ENCODE measurements around the gene PNMA6A.
"Not testable (repeated sequence)": the region's sequence is repeated elsewhere in the genome, so short reads cannot be mapped to it uniquely, and the experiment has no call there.

PNMA6A gene

DNA sequence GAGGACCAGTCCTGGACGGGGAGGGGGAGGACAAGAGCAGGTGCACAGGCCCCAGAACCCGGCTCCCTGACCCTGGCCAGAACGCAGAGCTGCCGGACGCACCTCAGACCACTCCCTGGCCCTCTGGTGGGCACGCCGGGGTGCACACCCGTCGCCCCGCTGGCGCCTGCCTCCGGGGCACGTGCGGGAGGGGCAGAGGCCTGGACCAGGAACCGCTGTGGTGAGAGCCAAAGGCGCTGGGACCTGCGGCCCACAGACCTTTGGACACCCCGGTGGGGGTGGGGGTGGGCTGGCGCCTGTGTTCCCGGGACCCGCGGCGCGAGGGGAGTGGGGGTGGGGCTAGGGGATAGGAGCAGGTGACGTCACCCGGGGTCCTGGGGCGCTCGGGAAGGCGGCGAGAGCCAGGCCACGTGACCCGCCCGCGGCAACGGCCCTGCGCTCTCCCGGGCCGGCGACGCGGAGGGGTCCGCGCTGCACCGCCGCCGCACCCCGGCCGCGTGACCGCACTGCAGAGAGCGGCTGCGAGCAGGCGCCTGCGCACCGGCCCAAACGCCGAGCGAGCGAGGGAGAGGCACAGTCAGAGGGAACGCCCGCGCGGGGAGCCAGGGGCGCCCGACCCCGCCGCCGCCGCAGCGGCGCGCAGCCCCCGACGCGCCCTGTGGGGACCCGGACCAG lies at the start of gene PNMA6A:
Gene PNMA6A (plus strand): TSS at position 546 of the 675 bp plus-strand sequence. CDS start 609 bp downstream, outside the sequence.
- DNase-seq = not testable (repeated sequence)

DNA sequence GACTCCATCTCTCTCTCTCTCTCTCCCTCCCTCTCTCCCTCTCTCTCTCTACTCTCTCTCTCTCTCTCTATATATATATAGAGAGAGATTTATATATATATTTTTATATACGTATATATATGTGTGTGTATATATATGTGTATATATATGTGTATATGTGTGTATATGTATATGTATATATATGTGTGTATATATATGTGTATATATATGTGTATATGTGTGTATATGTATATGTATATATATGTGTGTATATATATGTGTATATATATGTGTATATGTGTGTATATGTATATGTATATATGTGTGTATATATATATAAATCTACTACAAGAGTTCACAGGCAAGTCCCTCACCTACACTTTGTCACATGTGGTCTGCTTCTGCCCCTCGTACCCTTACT lies 45.8 kb upstream of the PNMA6A start:
- DNase-seq = not testable (repeated sequence)

DNA sequence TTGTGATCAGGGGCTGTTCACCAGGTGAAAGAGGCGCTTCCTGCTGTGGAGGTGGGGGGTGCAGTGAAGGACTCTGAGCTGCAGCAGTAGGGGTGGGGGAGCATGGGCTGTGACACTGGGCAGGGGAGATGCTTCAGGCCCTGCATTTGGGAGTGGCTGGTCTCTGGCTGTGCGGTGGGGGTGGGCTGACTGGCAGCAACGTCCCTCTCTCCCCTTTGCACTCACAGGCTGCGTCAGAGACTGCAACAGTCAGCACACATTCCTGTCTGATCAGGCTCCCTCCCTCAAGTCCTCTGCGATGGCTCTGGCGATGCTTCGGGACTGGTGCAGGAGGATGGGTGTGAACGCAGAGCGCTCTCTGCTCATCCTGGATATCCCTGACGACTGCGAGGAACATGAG lies 43.8 kb upstream of the PNMA6A start:
- not testable (repeated sequence) for DNase-seq

DNA sequence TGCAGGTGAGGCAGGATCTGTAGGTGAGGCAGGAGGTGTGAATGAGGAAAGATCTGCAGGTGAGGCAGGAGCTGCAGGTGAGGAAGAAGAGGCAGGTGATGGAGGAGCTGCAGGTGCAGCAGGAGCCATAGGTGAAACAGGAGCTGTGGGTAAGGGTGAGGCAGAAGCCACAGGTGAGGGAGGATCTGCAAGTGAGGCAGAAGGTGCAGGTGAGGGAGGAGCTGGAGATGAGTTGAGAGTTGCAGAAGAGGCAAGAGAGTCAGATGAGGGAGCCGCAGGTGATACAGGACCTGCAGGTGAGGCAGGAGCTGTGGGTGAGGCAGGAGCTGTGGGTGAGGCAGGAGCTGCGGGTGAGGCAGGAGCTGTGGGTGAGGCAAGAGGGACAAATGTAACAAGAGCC lies 43.1 kb upstream of the PNMA6A start:
- no peak for DNase-seq

DNA sequence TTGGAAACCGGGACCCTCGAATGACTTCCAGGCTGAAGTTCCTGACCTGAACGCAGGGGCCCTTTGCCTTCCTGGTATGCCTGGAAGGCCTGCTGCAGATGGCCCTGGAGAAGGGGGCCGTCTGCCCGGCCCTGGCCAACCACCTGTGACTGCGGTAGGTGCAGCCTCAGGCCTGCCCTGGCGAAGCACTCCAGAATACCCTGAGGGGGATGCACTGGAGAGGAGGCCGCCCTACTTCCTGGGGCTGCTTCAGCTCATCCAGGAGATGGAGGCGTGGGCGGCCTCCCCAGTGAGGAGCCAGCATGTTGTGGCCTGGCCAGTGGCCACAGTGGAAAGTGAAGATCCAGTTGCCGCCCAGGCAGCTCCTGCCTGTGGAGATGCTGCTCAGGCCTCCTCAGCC lies 42.4 kb upstream of the PNMA6A start:
- no peak for DNase-seq

DNA sequence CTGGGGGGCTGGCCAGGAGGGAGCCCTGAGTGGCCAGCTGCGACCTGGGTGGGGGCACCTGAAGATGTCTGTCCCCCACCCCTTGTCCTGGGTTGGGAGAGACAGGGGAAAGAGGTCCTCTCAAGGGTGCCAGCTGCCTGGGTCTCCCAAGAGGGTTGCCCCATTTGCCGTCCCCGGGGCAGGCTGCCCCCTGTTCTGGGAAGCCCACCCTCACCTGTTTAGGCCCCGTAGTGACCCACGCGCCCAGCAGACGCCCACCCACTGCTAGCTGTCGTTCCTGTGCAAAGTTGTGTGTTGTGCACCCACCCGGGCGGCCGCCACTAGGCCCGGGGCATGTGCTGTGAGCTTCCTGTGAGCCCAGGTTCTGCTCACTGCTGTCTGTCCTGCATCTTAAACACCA lies 41.5 kb upstream of the PNMA6A start:
- DNase-seq = no peak

DNA sequence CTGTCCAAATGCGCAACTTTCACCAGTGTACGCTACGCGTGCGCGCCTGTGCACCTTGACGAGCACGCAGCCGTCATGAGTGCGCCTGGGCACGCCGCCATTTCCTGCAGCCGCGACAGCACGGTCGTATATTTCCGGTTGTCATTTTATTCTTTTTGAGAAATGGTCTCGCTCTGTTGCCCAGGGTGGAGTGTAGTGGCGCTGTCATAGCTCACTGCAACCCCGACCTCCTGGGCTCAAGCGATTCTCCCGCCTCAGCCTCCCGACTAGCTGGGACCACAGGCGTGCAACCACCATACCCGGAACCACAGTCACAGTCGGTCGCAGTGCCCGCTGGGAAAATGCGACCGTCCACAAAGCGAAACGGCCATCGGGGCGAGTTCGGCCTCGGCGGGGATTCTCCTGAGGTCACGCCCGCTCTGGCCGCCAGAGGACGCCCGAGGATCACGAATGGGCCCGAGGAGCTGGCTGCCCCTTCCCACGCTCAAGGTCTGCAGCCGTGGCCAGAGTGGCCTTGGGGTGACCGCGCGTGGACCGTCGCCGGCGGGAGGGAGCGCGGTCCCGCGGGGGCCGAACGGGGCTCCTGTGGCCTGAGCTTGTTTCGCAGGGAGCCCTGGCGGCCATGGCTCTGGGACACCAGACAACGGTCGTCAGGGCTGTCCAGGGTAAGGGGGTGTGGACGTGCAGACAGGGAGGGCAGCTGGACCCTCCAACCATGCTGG lies 39.7 kb upstream of the PNMA6A start:
- DNase-seq = peak; percentile 74

DNA sequence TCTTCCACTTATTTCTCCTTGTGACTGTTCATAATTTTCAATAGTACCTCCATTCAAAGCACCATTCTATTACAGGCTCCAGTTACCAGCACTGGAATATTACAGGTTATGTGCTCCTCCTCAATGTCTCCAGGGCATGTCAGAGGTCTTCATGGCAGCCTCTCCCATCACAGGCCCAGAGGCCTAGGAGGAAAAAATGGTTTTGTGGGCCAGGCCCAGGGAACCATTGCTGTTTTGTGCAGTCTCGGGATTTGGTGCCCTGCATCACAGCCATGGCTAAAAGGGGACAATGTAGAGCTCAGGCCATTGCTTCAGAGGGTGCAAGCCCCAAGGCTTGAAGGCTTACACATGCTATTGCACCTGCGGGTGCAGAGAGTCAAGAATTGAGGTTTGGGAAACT lies 23.2 kb upstream of the PNMA6A start:
- no peak for DNase-seq

DNA sequence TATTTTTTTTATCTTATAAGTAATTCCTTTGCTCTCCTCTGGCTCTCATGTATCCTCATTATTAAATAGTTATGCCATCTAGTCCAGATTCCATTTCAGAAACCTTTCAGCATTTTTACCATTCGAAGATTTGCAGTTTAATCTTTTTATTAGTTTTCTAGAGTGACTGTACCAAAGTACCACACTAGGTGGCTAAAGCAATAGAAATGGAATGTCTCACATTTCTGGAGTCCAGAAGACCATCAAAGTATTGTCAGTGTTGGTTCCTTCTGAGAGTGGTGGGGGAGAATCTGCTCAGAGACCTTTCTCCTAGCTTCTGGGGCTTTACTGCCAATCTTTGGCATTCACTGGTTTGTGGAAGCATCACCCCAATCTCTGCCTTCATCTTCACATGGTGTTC lies 19.7 kb upstream of the PNMA6A start:
- no peak for DNase-seq

DNA sequence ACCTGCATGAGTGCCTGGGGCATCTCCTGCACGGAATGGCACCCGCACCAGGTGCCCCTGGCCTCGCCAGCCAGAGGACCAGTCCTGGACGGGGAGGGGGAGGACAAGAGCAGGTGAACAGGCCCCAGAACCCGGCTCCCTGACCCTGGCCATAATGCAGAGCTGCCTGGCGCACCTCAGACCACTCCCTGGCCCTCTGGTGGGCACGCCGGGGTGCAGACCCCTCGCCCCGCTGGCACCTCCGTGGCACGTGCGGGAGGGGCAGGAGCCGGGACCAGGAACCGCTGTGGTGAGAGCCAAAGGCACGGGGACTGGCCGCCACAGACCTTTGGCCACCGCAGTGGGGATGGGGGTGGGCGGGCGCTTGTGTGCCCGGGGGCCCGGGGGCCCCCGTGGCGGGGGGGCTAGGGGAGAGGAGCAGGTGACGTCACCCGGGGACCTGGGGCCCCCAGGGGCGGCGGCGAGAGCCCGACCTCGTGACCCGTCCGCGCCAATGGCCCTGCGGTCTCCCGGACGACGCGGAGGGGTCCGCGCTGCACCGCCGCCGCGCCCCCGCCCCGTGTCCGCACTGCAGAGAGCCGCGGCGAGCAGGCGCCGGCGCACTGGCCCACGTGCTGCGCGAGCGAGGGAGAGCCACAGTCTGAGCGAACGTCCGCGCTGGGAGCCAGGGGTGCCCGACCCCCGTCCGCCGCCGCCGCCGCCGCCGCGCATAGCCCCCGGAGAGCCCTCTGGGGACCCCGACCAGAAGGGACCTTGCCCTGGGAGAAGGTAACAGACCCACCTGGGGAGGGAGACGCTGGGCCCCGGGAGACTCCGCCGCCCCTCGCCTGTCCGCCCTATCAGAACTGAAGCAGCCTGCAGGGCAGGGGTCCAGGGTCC lies 16.1 kb upstream of the PNMA6A start, which contains the start of gene PNMA3:
Gene PNMA3 (plus strand): TSS at position 600 of the 879 bp plus-strand sequence. CDS start 586 bp downstream, outside the sequence.
- DNase-seq = no peak

DNA sequence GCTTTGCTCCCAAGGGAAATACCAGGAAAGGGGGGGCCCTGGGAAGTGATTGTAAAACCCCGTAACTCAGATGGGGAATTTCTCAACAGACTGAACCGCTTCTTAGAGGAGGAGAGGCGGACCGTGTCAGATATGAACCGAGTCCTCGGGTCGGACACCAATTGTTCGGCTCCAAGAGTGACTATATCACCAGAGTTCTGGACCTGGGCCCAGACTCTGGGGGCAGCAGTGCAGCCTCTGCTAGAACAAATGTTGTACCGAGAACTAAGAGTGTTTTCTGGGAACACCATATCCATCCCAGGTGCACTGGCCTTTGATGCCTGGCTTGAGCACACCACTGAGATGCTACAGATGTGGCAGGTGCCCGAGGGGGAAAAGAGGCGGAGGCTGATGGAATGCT lies 15.0 kb upstream of the PNMA6A start:
- no peak for DNase-seq

DNA sequence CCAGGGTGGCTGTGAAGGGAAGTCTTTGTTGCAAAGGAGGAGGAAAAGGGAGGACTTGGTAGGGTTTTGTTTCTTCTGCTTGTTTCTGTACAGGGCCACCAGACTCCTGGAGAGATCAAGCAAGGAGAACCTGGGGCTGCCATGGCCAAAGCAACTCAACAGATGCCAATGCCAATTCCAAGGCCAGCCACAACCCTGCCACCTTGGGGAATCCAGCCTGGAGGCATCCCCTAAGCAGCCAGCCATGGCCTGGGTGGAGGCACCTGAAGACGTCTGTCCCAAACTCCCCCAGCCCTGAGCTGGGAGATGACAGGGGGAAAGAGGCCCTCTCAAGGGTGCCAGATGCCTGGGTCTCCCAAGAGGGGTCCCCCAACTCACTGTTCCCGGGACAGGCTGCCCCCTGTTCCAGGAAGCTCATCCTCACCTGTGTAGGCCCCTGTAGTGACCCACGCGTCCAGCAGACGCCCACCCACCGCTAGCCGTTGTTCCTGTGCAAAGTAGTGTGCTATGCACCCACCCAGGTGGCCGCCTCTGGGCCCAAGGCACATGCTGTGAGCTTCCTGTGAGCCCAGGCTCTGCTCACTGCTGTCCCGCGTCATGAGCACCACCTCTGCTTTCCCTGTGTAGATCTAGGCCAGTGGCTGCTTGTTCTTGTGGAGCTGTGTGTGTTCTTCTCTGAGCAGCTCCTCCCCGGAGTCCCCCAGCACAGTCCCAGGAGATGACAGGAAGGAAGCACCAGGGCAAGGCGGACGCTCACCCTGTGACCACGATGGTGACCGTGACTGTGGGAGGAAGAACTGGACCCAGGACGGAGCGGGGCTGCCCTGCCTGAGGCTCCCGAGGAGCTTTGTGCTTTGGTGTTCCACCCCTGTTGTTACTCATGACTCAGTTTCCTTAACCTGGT lies 12.8 kb upstream of the PNMA6A start:
- DNase-seq = no peak

DNA sequence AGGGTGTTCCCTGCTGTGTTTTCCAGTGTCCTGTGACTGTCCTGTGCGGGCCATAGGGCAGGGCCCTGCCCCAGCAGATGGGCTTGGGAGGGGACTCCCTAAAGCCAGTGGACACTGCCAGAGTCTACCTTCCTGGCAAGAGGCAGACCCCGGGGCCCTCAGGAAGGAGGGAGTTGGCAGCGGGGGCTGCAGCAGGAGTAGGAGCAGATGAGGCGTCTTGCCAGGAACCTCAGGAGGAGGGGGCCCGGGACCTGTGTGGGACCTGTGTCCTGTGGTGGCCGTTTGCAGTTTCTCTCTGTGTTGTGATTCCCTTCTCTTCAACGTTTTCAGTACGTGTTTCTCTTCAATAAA lies 12.2 kb upstream of the PNMA6A start:
- no peak for DNase-seq

DNA sequence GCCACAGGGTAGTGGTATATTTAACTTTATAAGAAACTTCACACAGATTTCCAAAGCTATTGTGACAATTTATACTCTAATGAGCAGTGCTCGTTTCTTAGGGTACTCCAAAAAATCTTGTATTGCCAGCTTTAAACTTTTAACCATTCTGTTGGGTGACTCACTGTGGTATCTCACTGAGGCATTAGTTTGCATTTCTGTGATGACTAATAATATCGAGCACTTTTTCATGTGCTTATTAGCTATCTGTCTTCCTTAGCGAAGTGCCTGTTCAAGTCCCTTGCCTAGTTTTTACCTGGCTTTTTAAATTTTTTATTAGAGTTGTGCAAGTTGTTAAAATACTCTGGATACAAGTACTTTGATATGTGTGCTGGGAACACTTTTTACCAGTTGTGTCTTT lies 10.5 kb upstream of the PNMA6A start:
- DNase-seq = no peak

DNA sequence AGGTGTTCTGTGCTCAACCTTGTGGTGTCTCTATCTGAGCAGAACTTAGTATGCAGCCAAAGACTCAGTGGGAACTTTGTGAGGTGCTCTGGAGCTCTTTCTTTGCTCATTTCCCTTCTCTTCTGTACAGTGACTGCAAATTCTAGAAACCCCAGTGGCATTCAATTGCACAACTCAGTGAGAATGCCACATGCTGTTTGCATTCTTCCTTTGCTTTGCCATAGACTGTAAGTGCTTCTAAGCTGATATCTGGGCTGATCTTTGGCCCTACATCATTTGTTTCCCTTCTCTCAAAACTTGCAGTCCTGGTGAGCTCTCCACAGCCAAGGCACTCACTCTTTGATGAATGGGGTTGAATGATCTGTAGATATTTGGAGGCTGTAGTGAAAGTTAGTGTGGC lies 8.9 kb upstream of the PNMA6A start:
- DNase-seq = no peak

DNA sequence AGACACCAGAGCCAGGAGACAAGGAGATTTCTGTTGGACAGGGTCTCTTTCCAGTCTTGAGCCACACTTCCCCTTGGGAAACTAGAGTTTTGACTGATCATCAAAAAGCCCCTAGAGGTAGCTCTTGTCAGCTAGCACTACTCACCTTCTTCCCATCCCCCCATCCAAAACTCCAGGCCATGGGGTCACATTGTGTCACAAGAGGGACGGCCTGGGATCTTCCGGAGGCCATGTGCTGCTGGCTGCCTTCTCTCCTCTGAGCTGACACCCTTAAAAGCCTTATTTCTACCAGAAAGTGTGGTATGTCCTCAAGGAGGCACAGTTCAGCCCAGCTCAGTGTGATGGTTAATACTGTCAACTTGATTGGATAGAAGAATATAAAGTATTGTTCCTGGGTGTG lies 8.2 kb upstream of the PNMA6A start:
- no peak for DNase-seq

DNA sequence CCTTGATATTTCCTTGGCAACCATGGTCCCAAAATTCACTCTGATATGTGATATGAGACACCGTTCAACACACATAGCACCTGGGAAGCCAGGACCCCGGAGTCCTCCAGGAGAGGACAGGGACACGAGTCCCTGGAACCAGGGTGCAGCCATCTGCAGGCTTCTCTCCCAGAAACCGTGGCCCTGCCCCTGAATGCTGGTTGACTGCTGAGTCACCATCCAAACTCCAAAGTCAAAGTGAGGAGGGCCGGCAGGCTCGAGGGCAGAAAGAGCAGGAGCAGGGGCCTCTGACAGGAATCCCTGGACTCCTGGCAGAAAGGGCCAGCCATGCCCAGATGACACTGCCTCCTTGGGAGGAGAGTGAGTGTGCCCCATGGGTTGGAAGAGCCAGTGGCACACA lies 6.9 kb upstream of the PNMA6A start:
- no peak for DNase-seq

DNA sequence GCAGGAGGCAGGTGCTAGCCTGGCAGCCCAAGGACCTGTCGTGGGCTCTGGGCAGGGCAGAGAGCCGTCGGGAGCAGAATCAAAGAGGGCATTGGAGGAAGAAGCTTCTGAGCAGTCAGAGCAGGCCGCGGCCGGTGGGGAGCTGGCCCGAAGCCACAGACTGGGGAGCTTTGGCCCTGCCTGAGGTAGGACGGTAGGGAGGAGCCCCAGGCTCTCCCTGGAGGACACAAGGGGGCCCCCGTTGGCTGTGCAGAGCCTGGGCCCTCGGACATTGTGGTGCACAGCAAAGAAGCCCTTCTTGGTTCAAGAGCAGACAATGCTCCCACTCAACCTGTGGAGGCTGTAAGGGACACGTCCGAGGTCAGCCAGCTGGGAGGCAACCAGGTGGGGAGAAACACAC lies 5.9 kb upstream of the PNMA6A start:
- not testable (repeated sequence) for DNase-seq

DNA sequence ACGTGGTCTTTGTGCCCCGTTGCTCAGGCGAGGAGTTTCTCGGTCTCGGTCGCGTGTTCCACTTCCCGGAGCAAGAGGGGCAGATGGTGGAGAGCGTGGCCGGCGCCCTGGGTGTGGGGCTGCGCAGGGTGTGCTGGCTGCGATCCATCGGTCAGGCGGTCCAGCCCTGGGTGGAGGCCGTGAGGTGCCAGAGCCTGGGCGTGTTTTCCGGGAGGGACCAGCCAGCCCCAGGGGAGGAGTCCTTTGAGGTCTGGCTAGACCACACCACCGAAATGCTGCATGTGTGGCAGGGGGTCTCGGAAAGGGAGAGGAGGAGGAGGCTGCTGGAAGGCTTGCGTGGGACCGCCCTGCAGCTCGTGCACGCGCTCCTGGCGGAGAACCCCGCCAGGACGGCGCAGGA lies 1.1 kb downstream of the PNMA6A start:
- DNase-seq = not testable (repeated sequence)

DNA sequence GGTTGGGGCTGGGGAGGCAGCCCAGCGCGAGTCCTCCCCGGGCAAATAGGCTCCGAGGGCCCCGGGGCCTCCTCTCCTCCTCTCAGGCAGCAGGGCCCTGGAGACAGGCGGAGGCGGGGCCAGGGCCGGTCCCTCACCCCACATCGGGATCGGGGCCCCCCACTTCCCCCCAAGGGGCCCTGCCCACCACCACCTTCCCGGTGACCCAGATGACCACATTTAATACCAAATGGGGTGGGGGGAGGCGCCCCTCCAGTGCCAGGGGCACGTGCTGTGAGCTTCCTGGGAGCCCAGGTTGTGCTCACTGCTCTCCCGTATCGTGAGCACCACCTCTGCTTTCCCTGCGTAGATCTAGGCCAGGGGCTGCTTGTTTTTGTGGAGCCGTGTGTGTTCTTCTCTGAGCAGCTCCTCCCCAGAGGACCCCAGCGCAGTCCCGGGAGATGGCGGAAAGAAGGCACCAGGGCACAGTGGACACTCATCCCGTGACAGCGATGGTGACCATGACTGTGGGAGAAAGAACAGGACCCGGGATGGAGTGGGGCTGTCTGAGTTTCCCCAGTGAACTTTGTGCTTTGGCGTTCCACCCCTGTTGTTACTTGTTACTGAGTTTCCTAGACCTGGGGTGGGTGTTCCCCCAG lies 2.1 kb downstream of the PNMA6A start:
- DNase-seq = no peak

DNA sequence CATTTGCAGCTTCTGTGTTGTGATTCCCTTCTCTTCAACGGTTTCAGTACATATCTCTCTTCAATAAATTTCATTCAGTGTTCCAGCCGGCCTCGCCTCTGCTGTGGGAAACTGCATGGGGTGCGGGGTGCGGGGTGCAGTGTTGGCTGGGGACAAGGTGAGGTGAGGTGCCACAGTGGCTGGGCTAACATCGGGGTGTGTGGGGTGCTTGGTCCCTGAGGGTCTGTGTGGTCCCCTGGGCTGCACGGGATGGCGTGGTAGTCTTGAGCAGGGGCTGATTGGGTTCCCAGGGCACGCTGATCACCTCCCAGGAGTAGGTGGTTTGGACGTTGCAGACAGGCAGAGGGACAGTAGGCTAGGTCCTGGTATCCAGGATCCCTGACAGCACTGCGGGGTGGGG lies 2.7 kb downstream of the PNMA6A start:
- no peak for DNase-seq

DNA sequence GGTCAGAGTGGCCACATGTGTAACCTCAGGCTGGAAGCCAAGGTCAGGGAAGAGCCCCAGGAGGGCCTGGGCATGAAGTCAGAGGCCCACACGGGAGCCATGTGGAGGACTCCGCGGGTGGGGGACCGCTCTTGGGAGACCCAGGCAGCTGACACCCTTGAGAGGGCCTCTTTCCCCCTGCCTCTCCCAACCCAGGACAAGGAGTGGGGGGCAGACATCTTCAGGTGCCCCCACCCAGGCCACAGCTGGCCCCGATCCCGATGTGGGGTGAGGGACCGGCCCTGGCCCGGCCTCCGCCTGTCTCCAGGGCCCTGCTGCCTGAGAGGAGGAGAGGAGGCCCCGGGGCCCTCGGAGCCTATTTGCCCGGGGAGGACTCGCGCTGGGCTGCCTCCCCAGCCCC lies 3.1 kb downstream of the PNMA6A start:
- DNase-seq = no peak
